HEK293 (cell line): ENCODE measurements around the gene SLC2A11.

Experiments
- TF ChIP-seq, protein P1 (sequence below): fragments of 450-650 bp; formaldehyde crosslinking; IDR thresholded peaks from 2 replicates; pipeline ENCODE4 v1.5.1; 2017; ENCODE audit warnings: missing biosample characterization, missing genetic modification characterization
- TF ChIP-seq, protein P2 (sequence below): fragments of 450-650 bp; formaldehyde crosslinking; IDR thresholded peaks from 2 replicates; pipeline ENCODE4 v1.5.1; 2016; ENCODE audit warnings: missing biosample characterization, missing genetic modification characterization
- TF ChIP-seq, protein P3 (sequence below): fragments of 450-650 bp; formaldehyde crosslinking; IDR thresholded peaks from 2 replicates; pipeline ENCODE4 v1.5.1; 2017; ENCODE audit warnings: missing biosample characterization, missing genetic modification characterization

DNA sequence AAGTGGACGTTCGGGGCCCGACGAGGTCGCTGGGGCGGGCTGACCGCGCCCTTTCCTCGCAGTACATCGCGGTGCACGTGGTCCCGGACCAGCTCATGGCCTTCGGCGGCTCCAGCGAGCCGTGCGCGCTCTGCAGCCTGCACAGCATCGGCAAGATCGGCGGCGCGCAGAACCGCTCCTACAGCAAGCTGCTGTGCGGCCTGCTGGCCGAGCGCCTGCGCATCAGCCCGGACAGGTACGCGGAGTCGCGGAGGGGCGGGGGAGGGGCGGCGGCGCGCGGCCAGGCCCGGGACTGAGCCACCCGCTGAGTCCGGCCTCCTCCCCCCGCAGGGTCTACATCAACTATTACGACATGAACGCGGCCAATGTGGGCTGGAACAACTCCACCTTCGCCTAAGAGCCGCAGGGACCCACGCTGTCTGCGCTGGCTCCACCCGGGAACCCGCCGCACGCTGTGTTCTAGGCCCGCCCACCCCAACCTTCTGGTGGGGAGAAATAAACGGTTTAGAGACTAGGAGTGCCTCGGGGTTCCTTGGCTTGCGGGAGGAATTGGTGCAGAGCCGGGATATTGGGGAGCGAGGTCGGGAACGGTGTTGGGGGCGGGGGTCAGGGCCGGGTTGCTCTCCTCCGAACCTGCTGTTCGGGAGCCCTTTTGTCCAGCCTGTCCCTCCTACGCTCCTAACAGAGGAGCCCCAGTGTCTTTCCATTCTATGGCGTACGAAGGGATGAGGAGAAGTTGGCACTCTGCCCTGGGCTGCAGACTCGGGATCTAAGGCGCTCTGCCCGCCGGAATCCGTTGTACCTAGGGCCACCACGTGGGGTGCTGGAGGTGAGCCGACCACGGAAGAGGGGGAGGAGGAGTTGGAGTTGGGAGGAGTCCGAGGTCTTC, 37.3 kb downstream of the SLC2A11 start:
- TF ChIP-seq, protein P1, sequence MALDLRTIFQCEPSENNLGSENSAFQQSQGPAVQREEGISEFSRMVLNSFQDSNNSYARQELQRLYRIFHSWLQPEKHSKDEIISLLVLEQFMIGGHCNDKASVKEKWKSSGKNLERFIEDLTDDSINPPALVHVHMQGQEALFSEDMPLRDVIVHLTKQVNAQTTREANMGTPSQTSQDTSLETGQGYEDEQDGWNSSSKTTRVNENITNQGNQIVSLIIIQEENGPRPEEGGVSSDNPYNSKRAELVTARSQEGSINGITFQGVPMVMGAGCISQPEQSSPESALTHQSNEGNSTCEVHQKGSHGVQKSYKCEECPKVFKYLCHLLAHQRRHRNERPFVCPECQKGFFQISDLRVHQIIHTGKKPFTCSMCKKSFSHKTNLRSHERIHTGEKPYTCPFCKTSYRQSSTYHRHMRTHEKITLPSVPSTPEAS (tag by site-specific recombination), result no peak
- TF ChIP-seq, protein P2, sequence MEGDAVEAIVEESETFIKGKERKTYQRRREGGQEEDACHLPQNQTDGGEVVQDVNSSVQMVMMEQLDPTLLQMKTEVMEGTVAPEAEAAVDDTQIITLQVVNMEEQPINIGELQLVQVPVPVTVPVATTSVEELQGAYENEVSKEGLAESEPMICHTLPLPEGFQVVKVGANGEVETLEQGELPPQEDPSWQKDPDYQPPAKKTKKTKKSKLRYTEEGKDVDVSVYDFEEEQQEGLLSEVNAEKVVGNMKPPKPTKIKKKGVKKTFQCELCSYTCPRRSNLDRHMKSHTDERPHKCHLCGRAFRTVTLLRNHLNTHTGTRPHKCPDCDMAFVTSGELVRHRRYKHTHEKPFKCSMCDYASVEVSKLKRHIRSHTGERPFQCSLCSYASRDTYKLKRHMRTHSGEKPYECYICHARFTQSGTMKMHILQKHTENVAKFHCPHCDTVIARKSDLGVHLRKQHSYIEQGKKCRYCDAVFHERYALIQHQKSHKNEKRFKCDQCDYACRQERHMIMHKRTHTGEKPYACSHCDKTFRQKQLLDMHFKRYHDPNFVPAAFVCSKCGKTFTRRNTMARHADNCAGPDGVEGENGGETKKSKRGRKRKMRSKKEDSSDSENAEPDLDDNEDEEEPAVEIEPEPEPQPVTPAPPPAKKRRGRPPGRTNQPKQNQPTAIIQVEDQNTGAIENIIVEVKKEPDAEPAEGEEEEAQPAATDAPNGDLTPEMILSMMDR (tag by site-specific recombination), result peak; percentile 73
- TF ChIP-seq, protein P3, sequence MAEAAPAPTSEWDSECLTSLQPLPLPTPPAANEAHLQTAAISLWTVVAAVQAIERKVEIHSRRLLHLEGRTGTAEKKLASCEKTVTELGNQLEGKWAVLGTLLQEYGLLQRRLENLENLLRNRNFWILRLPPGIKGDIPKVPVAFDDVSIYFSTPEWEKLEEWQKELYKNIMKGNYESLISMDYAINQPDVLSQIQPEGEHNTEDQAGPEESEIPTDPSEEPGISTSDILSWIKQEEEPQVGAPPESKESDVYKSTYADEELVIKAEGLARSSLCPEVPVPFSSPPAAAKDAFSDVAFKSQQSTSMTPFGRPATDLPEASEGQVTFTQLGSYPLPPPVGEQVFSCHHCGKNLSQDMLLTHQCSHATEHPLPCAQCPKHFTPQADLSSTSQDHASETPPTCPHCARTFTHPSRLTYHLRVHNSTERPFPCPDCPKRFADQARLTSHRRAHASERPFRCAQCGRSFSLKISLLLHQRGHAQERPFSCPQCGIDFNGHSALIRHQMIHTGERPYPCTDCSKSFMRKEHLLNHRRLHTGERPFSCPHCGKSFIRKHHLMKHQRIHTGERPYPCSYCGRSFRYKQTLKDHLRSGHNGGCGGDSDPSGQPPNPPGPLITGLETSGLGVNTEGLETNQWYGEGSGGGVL (tag by site-specific recombination), result peak; percentile 38
